MCF 10A (cell line): Measurements from ENCODE around the gene KLF5. TPM values are rescaled to one million over a fixed set of nuclear protein-coding genes. Genes with fewer than 3 reads are reported as not detected.

Experiments used
- BruUV-seq: library from RNA; stranded (reverse); fragments of 400-500 nt; replicated peaks from 2 replicates; lab custom pipeline; 2021; lab: Mats Ljungman, UMichigan
- CTCF ChIA-PET: fragments of 300-600 bp; sonication (Branson Sonifier 250); formaldehyde crosslinking; extraction: SDS; loops from one replicate; lab custom pipeline; 2021; ENCODE audit warnings: antibody characterized with exemption, inconsistent platforms; lab: Yijun Ruan, JAX
- POLR2A ChIA-PET: fragments of 300-600, 350-650 bp; sonication (Branson Sonifier 250); formaldehyde crosslinking; extraction: SDS; loops from one replicate; lab custom pipeline; 2020; ENCODE audit warnings: antibody characterized with exemption, inconsistent platforms; lab: Yijun Ruan, JAX
- DNase-seq: peaks from one replicate; pipeline ENCODE4 v3.0.0-alpha.2; 2018; ENCODE audit not compliant: unreplicated experiment
- H3K27ac Mint-ChIP-seq: one replicate; pipeline ENCODE4 v1.8.0; 2022; ENCODE audit warnings: mild to moderate bottlenecking, low read depth, mixed read lengths; ENCODE audit not compliant: unreplicated experiment
- H3K27me3 Mint-ChIP-seq: one replicate; pipeline ENCODE4 v1.8.0; 2022; ENCODE audit warnings: mixed read lengths; ENCODE audit not compliant: insufficient read depth, unreplicated experiment
- H3K36me3 Mint-ChIP-seq: one replicate; pipeline ENCODE4 v1.8.0; 2022; ENCODE audit warnings: mild to moderate bottlenecking, moderate library complexity, mixed read lengths; ENCODE audit not compliant: insufficient read depth, unreplicated experiment
- H3K4me1 Mint-ChIP-seq: one replicate; pipeline ENCODE4 v1.8.0; 2022; ENCODE audit warnings: mixed read lengths; ENCODE audit not compliant: insufficient read depth, unreplicated experiment
- H3K4me3 Mint-ChIP-seq: one replicate; pipeline ENCODE4 v1.8.0; 2022; ENCODE audit warnings: mild to moderate bottlenecking, moderate library complexity, mixed read lengths; ENCODE audit not compliant: unreplicated experiment
- H3K9me3 Mint-ChIP-seq: one replicate; pipeline ENCODE4 v1.8.0; 2022; ENCODE audit warnings: mixed read lengths; ENCODE audit not compliant: unreplicated experiment
- CTCF ChIP-seq: fragments of 200-600 bp; IDR thresholded peaks from one replicate; pipeline ENCODE4 v1.8.0; 2022; ENCODE audit warnings: antibody characterized with exemption, mild to moderate bottlenecking; ENCODE audit not compliant: unreplicated experiment
- intact Hi-C: fragments of 100-400 bp; cut with micrococcal nuclease; formaldehyde crosslinking; loops from 2 replicates; pipeline ENCODE4 v1.14.1; 2022
- total RNA-seq: library from RNA; stranded (reverse); gene quantifications from 2 replicates; pipeline ENCODE4 v1.2.3, GENCODE V29; 2022

KLF5 gene
- total RNA-seq, 1 experiment from 2014 or later = 226 TPM

DNA sequence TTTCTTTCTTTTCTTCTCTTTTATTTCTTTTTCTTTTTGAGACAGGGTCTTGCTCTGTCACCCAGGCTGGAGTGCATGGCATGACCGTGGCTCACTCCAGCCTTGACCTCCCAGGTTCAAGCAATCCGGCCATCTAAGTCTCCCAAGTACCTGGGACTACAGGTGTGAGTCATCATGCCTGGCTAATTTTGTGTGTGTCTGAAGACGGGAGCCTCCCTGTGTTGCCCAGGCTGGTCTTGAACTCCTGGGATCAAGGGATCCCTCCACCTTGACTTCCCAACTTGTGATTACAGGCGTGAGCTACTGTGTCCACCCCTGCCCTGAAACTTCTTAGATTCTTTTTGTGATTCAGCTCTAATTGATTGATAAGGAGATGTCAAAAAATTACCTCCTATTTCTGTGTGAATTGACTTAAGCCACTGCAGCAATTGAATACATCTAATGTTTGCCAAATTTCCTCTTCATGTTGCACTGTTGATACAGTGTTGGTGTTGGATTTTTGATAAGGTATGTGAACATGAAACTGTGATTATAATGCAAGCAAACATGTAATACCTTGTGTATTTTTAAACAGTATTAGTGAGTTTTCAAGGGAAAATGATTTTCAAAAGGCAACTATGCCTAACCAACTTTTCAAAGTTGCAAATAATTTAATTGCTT is 22.6 kb downstream of the KLF5 start:
- no peak for TF ChIP-seq CTCF
- H3K27ac Mint-ChIP-seq = peak overlapping the region; percentile 93
- H3K9me3 Mint-ChIP-seq = peaks cover 5% of the 10 kb centered on the region
- no peaks in the 10 kb centered on the region for H3K27me3 Mint-ChIP-seq
- ChIA-PET CTCF (interaction anchor here (0.7 to 1.1 kb wide), 5 partner anchors 52 to 250 kb away, joined by 3 to 5 read pairs (median 3); no protein-coding TSS in a partner anchor), POLR2A (interaction anchor here (0.6 to 3.5 kb wide), 21 partner anchors 9 to 629 kb away, joined by 3 to 34 read pairs (median 5); partner anchors contain the start of gene KLF5)
- H3K36me3 Mint-ChIP-seq = peaks cover 48% of the 10 kb centered on the region
- no TSS peak for BruUV-seq
- peaks cover 20% of the 10 kb centered on the region for H3K4me1 Mint-ChIP-seq
- intact Hi-C loops = loop anchor here (2.0 to 5.0 kb wide), 2 partner anchors 143 to 336 kb away; no protein-coding TSS in a partner anchor
- H3K4me3 Mint-ChIP-seq = no peak overlapping the region
- no peak for DNase-seq

DNA sequence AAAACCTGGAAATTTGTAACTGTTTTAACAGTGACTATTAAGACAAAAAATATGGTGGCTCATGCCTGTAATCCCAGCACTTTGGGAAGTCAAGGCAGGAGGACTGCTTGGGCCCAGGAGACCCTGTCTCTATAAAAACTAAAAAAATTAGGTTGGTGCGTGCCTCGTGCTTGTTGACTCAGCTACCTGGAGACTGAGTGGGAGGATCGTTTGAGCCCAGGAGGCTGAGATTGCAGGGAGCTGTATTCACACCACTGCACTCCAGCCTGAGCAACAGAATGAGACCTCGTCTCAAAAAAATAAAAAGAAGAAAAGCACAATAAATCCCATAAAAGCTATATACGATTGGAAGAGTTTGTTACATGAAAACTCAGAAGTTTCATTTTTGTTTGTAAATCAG is 23.7 kb downstream of the KLF5 start:
- CTCF ChIA-PET = interaction anchor here (0.6 to 1.2 kb wide), 5 partner anchors 33 to 509 kb away, joined by 3 to 5 read pairs (median 3); no protein-coding TSS in a partner anchor
- intact Hi-C loops = loop anchor here (5.0 kb wide), 1 partner anchor 335 kb away; no protein-coding TSS in a partner anchor
- Mint-ChIP-seq H3K27ac (peak overlapping the region; percentile 93), H3K4me1 (peaks cover 20% of the 10 kb centered on the region), H3K9me3 (peaks cover 5% of the 10 kb centered on the region), H3K27me3 (no peaks in the 10 kb centered on the region), H3K36me3 (peaks cover 37% of the 10 kb centered on the region), H3K4me3 (no peak overlapping the region)
- no peak for TF ChIP-seq CTCF
- peak; percentile 64 for DNase-seq
- no TSS peak for BruUV-seq
- POLR2A ChIA-PET = interaction anchor here (0.7 to 3.5 kb wide), 18 partner anchors 10 to 628 kb away, joined by 3 to 34 read pairs (median 5); partner anchors contain the start of gene KLF5

- H3K27ac Mint-ChIP-seq = peak overlapping the region; percentile 93
- POLR2A ChIA-PET = interaction anchor here (0.6 to 3.5 kb wide), 19 partner anchors 11 to 624 kb away, joined by 3 to 34 read pairs (median 4); partner anchors contain the start of gene KLF5
- no peak for TF ChIP-seq CTCF
- no peak overlapping the region for H3K4me3 Mint-ChIP-seq
- peaks cover 33% of the 10 kb centered on the region for H3K36me3 Mint-ChIP-seq
- H3K4me1 Mint-ChIP-seq = peaks cover 20% of the 10 kb centered on the region
- DNase-seq = no peak
- no TSS peak for BruUV-seq
- H3K27me3 Mint-ChIP-seq = no peaks in the 10 kb centered on the region
- H3K9me3 Mint-ChIP-seq = peaks cover 5% of the 10 kb centered on the region
- intact Hi-C loops = loop anchor here (5.0 kb wide), 1 partner anchor 334 kb away; no protein-coding TSS in a partner anchor
- CTCF ChIA-PET = interaction anchor here (0.6 to 1.2 kb wide), 2 partner anchors 33 to 110 kb away, joined by 3 read pairs; no protein-coding TSS in a partner anchor
These were observed 24.1 kb downstream of the KLF5 start for GRCh38 chr13:73082895-73083294.

DNA sequence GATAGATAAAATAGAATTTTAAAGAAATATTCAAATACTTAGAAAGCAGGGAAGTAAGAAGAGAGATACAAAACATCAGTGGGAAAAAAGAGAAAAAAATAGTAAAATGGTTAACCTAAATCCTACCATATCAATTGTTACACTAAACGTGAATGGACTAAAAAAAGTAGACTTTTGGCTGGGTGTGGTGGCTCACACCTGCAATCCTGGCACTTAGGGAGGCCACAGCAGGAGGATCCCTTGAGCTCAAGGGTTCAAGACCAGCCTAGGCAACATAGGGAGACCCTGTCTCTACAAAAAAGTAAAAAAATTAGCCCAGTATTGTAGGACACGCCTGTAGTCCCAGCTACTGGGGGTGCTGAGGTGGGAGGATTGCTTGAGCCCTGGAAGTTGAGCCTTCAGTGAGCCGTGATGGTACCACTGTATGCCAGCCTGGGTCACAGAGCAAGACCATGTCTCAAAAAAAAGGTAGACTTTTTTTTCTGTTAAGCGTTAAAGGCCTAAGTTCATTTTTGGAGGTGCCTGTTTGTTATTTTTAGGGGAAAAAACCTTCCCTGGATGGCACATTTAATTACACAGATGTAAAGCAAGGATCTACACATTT is 29.6 kb downstream of the KLF5 start:
- CTCF ChIA-PET = interaction anchor here (0.5 kb wide), 1 partner anchor 746 kb away, joined by 3 read pairs; no protein-coding TSS in a partner anchor
- H3K36me3 Mint-ChIP-seq = no peaks in the 10 kb centered on the region
- H3K4me3 Mint-ChIP-seq = no peak overlapping the region
- POLR2A ChIA-PET = interaction anchor here (0.6 to 1.0 kb wide), 3 partner anchors 13 to 246 kb away, joined by 3 to 4 read pairs (median 4); no protein-coding TSS in a partner anchor
- no peak for TF ChIP-seq CTCF
- no peak overlapping the region for H3K27ac Mint-ChIP-seq
- H3K27me3 Mint-ChIP-seq = no peaks in the 10 kb centered on the region
- no peak for DNase-seq
- BruUV-seq = no TSS peak
- no peaks in the 10 kb centered on the region for H3K9me3 Mint-ChIP-seq
- intact Hi-C loops = no loop called here
- peaks cover 9% of the 10 kb centered on the region for H3K4me1 Mint-ChIP-seq
